HL-60 (cell line): ENCODE measurements around the gene ADRA2C.
A peak's percentile ranks its signal among the peaks of the same experiment; 100 is the strongest.

Experiments used
- DNase-seq, 2 experiments: peaks; one replicate each; pipeline ENCODE4 v3.0.0-alpha.2; 2010 to 2020; ENCODE audit warnings: low read depth in 1 of 2, low spot score in 1 of 2
- H3K27ac ChIP-seq: fragments of 250-450 bp; sonication (Bioruptor Pico); replicated peaks from 2 replicates; pipeline ENCODE4 v1.5.1; 2020; ENCODE audit warnings: mild to moderate bottlenecking, moderate library complexity
- H3K27me3 ChIP-seq: fragments of 250-450 bp; sonication (Bioruptor Pico); 2 replicates; pipeline ENCODE4 v1.5.1; 2021; ENCODE audit warnings: mild to moderate bottlenecking, moderate library complexity; ENCODE audit not compliant: insufficient read depth, poor library complexity, severe bottlenecking
- H3K4me3 ChIP-seq: replicated peaks from 2 replicates; pipeline ENCODE4 v1.5.1; 2011; ENCODE audit warnings: mild to moderate bottlenecking, control low read depth, low read length; ENCODE audit not compliant: insufficient read depth
- CTCF ChIP-seq: IDR thresholded peaks from one replicate; pipeline ENCODE4 v1.5.1; 2011; ENCODE audit warnings: low read length, control low read depth, inconsistent platforms; ENCODE audit not compliant: insufficient read depth
- GABPA ChIP-seq: IDR thresholded peaks from 2 replicates; pipeline ENCODE4 v1.6.1; 2012; ENCODE audit warnings: low read depth
- POLR2AphosphoS5 ChIP-seq: IDR thresholded peaks from 2 replicates; pipeline ENCODE4 v1.6.1; 2012; ENCODE audit warnings: low read depth
- SPI1 ChIP-seq: IDR thresholded peaks from 2 replicates; pipeline ENCODE4 v1.6.1; 2012; ENCODE audit warnings: low read depth, mild to moderate bottlenecking, borderline replicate concordance
- TF ChIP-seq, protein P1 (sequence below): IDR thresholded peaks from 2 replicates; pipeline ENCODE4 v1.6.1; 2012; ENCODE audit warnings: low read depth; ENCODE audit not compliant: insufficient replicate concordance

ADRA2C gene

DNA sequence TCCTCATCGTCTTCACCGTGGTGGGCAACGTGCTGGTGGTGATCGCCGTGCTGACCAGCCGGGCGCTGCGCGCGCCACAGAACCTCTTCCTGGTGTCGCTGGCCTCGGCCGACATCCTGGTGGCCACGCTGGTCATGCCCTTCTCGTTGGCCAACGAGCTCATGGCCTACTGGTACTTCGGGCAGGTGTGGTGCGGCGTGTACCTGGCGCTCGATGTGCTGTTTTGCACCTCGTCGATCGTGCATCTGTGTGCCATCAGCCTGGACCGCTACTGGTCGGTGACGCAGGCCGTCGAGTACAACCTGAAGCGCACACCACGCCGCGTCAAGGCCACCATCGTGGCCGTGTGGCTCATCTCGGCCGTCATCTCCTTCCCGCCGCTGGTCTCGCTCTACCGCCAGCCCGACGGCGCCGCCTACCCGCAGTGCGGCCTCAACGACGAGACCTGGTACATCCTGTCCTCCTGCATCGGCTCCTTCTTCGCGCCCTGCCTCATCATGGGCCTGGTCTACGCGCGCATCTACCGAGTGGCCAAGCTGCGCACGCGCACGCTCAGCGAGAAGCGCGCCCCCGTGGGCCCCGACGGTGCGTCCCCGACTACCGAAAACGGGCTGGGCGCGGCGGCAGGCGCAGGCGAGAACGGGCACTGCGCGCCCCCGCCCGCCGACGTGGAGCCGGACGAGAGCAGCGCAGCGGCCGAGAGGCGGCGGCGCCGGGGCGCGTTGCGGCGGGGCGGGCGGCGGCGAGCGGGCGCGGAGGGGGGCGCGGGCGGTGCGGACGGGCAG is 792 bp downstream of the ADRA2C start:
- TF ChIP-seq POLR2AphosphoS5 (no peak), GABPA (no peak), SPI1 (no peak), CTCF (no peak)
- TF ChIP-seq, protein P1, sequence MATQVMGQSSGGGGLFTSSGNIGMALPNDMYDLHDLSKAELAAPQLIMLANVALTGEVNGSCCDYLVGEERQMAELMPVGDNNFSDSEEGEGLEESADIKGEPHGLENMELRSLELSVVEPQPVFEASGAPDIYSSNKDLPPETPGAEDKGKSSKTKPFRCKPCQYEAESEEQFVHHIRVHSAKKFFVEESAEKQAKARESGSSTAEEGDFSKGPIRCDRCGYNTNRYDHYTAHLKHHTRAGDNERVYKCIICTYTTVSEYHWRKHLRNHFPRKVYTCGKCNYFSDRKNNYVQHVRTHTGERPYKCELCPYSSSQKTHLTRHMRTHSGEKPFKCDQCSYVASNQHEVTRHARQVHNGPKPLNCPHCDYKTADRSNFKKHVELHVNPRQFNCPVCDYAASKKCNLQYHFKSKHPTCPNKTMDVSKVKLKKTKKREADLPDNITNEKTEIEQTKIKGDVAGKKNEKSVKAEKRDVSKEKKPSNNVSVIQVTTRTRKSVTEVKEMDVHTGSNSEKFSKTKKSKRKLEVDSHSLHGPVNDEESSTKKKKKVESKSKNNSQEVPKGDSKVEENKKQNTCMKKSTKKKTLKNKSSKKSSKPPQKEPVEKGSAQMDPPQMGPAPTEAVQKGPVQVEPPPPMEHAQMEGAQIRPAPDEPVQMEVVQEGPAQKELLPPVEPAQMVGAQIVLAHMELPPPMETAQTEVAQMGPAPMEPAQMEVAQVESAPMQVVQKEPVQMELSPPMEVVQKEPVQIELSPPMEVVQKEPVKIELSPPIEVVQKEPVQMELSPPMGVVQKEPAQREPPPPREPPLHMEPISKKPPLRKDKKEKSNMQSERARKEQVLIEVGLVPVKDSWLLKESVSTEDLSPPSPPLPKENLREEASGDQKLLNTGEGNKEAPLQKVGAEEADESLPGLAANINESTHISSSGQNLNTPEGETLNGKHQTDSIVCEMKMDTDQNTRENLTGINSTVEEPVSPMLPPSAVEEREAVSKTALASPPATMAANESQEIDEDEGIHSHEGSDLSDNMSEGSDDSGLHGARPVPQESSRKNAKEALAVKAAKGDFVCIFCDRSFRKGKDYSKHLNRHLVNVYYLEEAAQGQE, result no peak
- no peak for DNase-seq
- H3K4me3 ChIP-seq, result no peak overlapping the region
- H3K27ac ChIP-seq, result no peak overlapping the region
- H3K27me3 ChIP-seq, result peaks cover 20% of the 10 kb centered on the region

- peak in 1 of 2 experiments; percentile 20 for DNase-seq
- no peak overlapping the region for H3K4me3 ChIP-seq
- TF ChIP-seq POLR2AphosphoS5, result no peak
- no peak for TF ChIP-seq SPI1
These were observed 1.5 kb downstream of the ADRA2C start for GRCh38 chr4:3767570-3768288.

GRCh38 chr4:3768842-3769641 is 2.9 kb downstream of the ADRA2C start:
- Histone ChIP-seq H3K27ac (no peak overlapping the region), H3K4me3 (no peak overlapping the region), H3K27me3 (peaks cover 20% of the 10 kb centered on the region)
- TF ChIP-seq, protein P1, result no peak
- TF ChIP-seq GABPA (no peak), CTCF (no peak), POLR2AphosphoS5 (no peak), SPI1 (no peak)
- no peak for DNase-seq

More at GRCh38 chr4:3767570-3768288, 1.5 kb downstream of the ADRA2C start:
- Histone ChIP-seq H3K27me3 (peaks cover 20% of the 10 kb centered on the region), H3K27ac (no peak overlapping the region)

DNA sequence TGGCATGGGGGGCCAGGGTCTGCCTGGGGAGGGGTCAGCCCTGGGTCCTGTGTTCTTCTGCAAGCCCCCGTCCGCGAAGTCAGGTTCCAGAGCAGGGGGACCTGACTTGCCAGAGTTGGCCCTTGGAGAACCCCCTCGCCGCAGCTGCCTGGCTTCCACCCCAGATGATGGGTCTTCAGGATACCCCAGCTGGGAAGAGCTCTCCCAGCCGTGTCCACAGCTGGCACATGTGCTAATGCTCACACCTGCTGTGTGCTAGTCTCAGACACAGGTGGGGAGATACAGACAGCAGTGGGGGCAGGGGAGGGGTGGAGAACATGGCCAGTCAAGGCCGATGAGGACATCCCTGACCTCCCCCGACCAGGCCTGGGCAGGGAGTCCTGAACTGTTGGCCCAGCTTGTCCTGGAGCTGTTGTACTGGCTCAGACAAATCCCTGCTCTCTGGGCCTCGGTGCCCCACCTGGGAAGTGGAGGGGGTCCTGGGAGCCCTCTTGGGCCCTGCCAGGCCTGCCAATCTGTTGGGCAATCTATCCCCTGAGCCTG is 3.5 kb downstream of the ADRA2C start:
- no peak overlapping the region for H3K4me3 ChIP-seq
- no peak for TF ChIP-seq GABPA
- no peak for TF ChIP-seq SPI1
- TF ChIP-seq CTCF, result no peak
- TF ChIP-seq POLR2AphosphoS5, result no peak
- TF ChIP-seq, protein P1, result no peak
- DNase-seq, result no peak
- no peak overlapping the region for H3K27ac ChIP-seq
- peaks cover 18% of the 10 kb centered on the region for H3K27me3 ChIP-seq
